Measurements from ENCODE around the gene SAP25.
A peak's percentile ranks its signal among the peaks of the same experiment; 100 is the strongest.

DNA sequence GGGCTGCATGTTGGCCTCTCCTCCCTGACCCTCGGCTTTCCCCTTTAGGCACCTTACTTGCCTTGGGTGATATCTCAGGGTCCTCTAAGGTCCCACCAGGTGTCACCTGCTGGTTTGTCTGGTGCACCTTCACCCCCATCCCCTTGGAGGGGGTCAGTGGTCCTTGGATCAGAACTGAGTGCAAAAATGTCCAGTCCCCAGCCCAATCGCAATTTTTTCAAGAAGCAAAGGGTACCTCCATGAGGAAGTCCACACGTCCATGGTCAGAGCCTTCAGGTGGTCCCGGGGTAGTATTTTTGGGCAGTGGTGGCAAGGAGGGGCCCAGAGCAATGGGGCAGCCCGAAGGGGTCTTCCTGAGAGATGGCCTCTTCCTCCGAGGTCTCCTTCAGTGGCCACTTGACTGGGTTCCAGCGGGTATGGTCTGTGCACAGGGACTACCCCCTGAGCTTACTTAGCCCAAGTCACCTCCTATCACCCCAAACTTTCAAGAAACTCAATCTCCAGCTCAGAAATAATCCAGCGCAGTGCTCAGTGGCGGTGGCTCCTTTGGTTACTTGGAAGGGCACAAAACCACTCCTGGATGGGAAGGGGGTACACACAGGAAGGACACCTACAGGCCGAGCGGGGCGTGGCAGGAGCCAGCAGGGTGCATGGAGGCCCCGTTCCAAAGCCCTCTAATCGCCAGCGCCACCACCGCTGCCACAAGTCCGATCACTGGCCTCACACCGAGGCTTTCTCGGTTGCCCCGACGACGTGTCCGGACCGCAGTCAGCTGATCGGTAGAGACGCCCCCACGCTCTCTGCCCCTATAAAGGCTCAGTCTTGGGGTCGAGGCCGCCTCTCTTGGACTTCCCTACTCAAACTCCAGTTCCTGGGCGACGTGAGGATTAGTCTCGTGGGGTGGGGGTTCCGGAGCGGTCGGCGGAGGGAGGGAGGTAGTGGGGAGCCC, 4.5 kb downstream of the SAP25 start:
- TF ChIP-seq, protein P1, sequence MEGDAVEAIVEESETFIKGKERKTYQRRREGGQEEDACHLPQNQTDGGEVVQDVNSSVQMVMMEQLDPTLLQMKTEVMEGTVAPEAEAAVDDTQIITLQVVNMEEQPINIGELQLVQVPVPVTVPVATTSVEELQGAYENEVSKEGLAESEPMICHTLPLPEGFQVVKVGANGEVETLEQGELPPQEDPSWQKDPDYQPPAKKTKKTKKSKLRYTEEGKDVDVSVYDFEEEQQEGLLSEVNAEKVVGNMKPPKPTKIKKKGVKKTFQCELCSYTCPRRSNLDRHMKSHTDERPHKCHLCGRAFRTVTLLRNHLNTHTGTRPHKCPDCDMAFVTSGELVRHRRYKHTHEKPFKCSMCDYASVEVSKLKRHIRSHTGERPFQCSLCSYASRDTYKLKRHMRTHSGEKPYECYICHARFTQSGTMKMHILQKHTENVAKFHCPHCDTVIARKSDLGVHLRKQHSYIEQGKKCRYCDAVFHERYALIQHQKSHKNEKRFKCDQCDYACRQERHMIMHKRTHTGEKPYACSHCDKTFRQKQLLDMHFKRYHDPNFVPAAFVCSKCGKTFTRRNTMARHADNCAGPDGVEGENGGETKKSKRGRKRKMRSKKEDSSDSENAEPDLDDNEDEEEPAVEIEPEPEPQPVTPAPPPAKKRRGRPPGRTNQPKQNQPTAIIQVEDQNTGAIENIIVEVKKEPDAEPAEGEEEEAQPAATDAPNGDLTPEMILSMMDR (IDR thresholded peaks at IDR 0.05): peak; percentile 39 to 52 (median 43)
- TF ChIP-seq POLR2A (IDR thresholded peaks at IDR 0.05): no peak
- no peak for TF ChIP-seq EP300 (IDR thresholded peaks at IDR 0.05; ENCODE audit: low read depth)
- peak in 1 of 3 donors; percentile 62 for TF ChIP-seq POLR2AphosphoS5 (IDR thresholded peaks at IDR 0.05)

Data from transverse colon (tissue), 4 donors.